D721Med (cell line): ENCODE data around the gene ZNF544.

Experiments used
- DNase-seq: peaks from one replicate; pipeline ENCODE4 v3.0.0; 2011; ENCODE audit warnings: low spot score; ENCODE audit not compliant: insufficient read length
- FAIRE-seq: peaks from 2 replicates; lab custom pipeline; 2011; peaks lifted over from hg19 to GRCh38; lab: Jason Lieb, UNC
- CTCF ChIP-seq: IDR thresholded peaks from 2 replicates; pipeline ENCODE4 v1.5.1; 2012; ENCODE audit warnings: mild to moderate bottlenecking, control low read depth; ENCODE audit not compliant: insufficient read depth; ENCODE audit errors: missing control alignments

The ZNF544 gene

GRCh38 chr19:58203814-58204475 is 24.8 kb upstream of the ZNF544 start:
- TF ChIP-seq CTCF = no peak
- DNase-seq (no peak), FAIRE-seq (no peak)

- FAIRE-seq (no peak), DNase-seq (no peak)
Measured at GRCh38 chr19:58204566-58204965, 24.1 kb upstream of the ZNF544 start.

GRCh38 chr19:58209577-58209976 is 19.1 kb upstream of the ZNF544 start:
- no peak for TF ChIP-seq CTCF
- FAIRE-seq (no peak), DNase-seq (no peak)

More at GRCh38 chr19:58204566-58204965, 24.1 kb upstream of the ZNF544 start:
- no peak for TF ChIP-seq CTCF

GRCh38 chr19:58212336-58213074 is 16.2 kb upstream of the ZNF544 start:
- no peak for DNase-seq
- no peak for FAIRE-seq
- TF ChIP-seq CTCF = no peak

GRCh38 chr19:58213075-58213369 is 15.7 kb upstream of the ZNF544 start:
- no peak for TF ChIP-seq CTCF
- DNase-seq = no peak
- FAIRE-seq = no peak

GRCh38 chr19:58217069-58217481 is 11.6 kb upstream of the ZNF544 start:
- FAIRE-seq (no peak), DNase-seq (no peak)
- TF ChIP-seq CTCF = no peak
